HG03108 (cell line): ENCODE data around the gene CTNNA1.
"Not testable (repeated sequence)": the region's sequence is repeated elsewhere in the genome, so short reads cannot be mapped to it uniquely, and the experiment has no call there.

Experiments
- ATAC-seq: cut with Tn5 transposase; IDR thresholded peaks from one replicate; pipeline ENCODE4 v1.9.1; 2021; ENCODE audit warnings: moderate library complexity; ENCODE audit not compliant: unreplicated experiment

CTNNA1 gene

GRCh38 chr5:138724470-138725146 lies 28.6 kb upstream of the CTNNA1 start:
- ATAC-seq = no peak

- no peak for ATAC-seq
Observed at GRCh38 chr5:138725153-138725817, 27.9 kb upstream of the CTNNA1 start.

- ATAC-seq = no peak
Observed at GRCh38 chr5:138725818-138726416, 27.3 kb upstream of the CTNNA1 start.

- no peak for ATAC-seq
Observed at GRCh38 chr5:138726848-138727247, 26.4 kb upstream of the CTNNA1 start.

GRCh38 chr5:138730496-138730895 lies 22.7 kb upstream of the CTNNA1 start:
- not testable (repeated sequence) for ATAC-seq

DNA sequence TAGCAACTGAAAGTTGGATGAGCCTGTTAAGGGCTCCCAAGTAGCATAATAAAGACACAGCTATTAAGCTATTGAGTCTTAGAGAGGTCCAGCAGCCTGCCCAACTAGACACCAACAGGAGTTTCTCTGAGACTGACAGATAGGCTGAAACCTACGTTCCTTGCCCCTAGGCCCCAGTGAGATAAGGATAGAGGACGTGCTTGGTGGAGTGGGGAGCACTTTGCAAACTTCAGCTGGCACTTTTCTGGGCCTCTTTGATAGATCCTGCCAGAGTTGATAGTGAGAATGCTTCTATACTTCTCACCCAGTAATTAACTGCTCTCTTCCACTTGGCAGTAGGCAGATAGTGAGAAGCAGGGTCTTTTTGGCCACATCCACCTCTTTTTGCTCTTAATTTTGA lies 20.8 kb upstream of the CTNNA1 start:
- ATAC-seq = no peak

DNA sequence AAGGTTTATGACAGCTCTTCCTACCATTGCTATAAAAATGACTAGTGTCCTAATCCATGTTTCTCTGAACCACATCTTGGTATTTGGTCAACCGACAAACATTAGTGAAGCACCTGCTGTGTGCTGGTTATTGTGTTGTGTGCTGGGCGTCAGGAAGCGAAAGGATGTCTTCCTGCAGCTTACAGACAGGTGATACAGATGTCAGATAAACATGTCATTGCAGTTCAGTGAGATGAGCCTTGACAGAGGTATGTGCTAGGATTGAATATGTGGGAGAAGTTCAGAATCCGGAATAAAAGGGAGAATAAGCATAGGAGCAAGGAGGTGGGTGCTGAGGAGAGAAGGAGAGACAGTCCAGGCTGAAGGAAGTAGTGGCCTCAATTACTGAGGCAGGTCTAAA lies 20.3 kb upstream of the CTNNA1 start:
- ATAC-seq = no peak

- ATAC-seq = no peak
Observed at GRCh38 chr5:138733509-138733908, 19.7 kb upstream of the CTNNA1 start.

GRCh38 chr5:138736293-138736692 lies 16.9 kb upstream of the CTNNA1 start:
- ATAC-seq = no peak

- no peak for ATAC-seq
Observed at GRCh38 chr5:138737494-138738265, 15.5 kb upstream of the CTNNA1 start.

DNA sequence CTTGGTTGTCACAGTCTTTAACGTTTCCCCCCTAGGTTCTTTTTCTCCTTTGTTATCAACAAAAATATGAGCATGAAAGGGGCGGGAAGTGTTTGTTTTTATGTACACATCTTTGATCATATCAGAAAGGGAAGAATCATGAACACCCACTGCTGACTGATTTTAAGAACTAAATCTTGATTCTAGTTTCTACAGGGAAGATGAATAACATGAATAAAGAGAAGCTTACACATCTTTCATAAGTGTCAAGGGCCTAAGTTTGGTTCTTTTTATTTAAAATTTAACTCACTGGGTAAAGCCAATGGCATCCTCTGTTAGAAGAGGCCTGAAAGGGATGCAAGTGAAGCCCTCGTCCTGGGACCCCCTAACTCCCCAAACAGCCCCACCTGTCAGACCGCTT lies 14.8 kb upstream of the CTNNA1 start:
- no peak for ATAC-seq

DNA sequence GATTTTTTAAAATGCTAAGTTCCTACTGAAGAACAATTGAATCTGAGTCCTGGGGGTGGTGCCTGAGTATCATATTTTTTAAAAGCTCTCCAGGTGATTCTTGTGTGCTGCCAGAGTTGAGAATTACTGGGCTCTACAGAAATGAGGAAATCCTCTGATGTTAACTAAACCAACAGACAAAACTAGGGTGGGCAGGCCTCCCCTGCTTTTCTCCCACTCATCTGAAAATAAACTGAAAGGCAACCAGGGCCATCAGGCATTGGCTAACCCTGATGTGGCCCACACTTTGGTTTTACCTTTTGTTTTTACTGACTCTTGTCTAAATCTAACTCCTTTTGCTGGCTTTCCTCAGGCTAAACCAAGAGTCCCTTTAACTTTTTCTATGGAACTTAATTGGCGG lies 13.3 kb upstream of the CTNNA1 start:
- no peak for ATAC-seq

DNA sequence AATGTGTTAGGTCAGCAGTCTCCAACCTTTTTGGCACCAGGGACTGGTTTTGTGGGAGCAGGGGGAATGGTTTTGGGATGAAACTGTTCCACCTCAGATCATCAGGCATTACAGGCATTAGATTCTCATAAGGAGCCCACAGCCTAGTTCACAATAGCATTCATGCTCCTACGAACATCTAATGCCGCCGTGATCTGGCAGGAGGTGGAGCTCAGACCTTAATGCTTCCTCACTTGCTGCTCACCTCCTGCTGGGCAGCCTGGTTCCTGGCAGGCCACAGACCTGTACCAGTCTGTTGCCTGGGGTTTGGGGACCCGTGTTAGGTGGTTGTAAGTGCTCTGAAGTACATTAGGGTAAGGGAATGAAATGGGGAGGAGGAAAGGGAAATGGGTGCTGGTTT lies 9.7 kb upstream of the CTNNA1 start:
- no peak for ATAC-seq

- ATAC-seq = no peak
Observed at GRCh38 chr5:138745268-138745667, 8.0 kb upstream of the CTNNA1 start.

GRCh38 chr5:138748630-138749081 lies 4.6 kb upstream of the CTNNA1 start:
- no peak for ATAC-seq

DNA sequence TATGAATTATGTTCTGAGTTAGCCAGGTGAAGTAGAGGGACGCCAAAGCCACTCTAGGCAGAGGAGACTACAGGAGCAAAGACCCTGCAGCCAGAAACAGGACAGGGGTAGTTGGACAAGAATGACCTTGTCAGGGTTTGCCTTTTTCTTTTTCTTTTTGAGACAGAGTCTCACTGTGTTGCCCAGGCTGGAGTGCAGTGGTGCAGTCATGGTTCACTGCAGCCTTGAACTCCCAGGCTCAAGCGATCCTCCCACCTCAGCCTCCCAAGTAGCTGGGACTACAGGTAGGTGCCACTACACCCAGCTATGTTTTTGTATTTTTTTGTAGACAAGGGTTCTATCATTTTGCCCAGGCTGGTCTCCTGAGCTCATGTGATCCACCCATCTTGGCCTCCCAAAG lies 1.9 kb upstream of the CTNNA1 start:
- not testable (repeated sequence) for ATAC-seq

DNA sequence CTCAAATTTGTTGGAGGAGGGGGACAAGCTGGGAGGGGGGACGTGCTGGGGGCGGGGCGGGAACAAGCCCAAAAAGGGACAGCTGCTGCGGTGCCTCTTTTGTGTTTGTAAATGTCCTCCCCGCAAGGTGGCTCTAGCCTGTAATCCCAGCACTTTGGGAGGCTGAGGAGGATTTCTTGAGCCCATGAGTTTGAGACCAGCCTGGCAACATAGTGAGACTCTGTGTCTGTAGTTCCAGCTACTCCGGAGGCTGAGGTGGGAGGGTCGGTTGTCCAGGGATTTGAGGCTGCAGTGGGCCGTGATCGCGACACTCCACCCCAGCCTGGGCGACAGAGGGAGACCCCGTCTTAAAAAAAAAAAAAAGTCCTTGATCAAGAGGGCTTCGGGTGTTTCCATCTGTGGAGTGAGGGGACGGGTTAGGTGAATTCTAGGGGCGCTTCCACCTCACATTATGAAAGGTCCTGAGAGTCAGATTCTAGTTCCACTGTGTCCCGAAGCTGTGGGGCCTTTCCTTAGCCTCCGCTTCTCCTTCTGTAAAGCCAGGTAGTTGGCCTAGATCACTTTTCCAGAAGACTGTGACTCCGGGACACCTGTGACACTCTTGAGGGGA lies 779 bp upstream of the CTNNA1 start:
- no peak for ATAC-seq

GRCh38 chr5:138753794-138754698 lies 821 bp downstream of the CTNNA1 start:
- no peak for ATAC-seq

DNA sequence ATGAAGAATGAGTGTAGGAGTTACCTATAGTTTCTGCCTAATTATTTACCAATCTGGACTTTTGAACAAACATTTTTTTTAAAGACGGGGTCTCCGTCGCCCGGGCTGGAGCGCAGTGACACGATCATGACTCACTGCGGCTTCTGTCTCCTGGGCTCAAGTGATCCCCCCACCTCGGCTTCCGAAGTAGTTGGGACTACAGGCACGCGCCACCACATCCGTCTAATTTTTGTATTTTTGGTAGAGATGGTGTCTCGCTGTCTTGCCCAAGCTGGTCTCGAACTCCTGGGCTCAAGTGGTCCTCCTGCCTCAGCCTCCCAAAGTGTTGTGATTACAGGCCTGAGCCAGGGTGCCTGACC lies 1.5 kb downstream of the CTNNA1 start:
- no peak for ATAC-seq

- ATAC-seq = no peak
Observed at GRCh38 chr5:138755084-138755748, 2.0 kb downstream of the CTNNA1 start.
